H9 (cell line): ENCODE measurements around the gene DDX27. TPM values are rescaled to one million over a fixed set of nuclear protein-coding genes. Genes with fewer than 3 reads are reported as not detected.

Source experiments
- DNase-seq: peaks from one replicate; pipeline ENCODE4 v3.0.0-alpha.2; 2017
- H2AFZ ChIP-seq: one replicate; pipeline ENCODE4 v1.6.1; 2013; ENCODE audit warnings: mild to moderate bottlenecking, low read length, control low read depth, moderate library complexity
- H2AK5ac ChIP-seq: 2 replicates; pipeline ENCODE4 v1.6.1; 2013; ENCODE audit warnings: low read length, control low read depth, mixed read lengths; ENCODE audit not compliant: insufficient read length
- H2BK120ac ChIP-seq: one replicate; pipeline ENCODE4 v1.6.1; 2013; ENCODE audit warnings: low read depth, mild to moderate bottlenecking, low read length, control low read depth, inconsistent platforms; ENCODE audit not compliant: poor library complexity, severe bottlenecking
- H2BK12ac ChIP-seq: 2 replicates; pipeline ENCODE4 v1.6.1; 2013; ENCODE audit warnings: low read length, control low read depth, mixed read lengths, low read depth; ENCODE audit not compliant: insufficient read length
- H2BK15ac ChIP-seq: 2 replicates; pipeline ENCODE4 v1.6.1; 2013; ENCODE audit warnings: low read depth, low read length, control low read depth
- H2BK20ac ChIP-seq: one replicate; pipeline ENCODE4 v1.6.1; 2013; ENCODE audit warnings: low read depth, mild to moderate bottlenecking, low read length, control low read depth, inconsistent platforms; ENCODE audit not compliant: poor library complexity, severe bottlenecking
- H2BK5ac ChIP-seq: 2 replicates; pipeline ENCODE4 v1.6.1; 2013; ENCODE audit warnings: low read length, control low read depth, mixed read lengths; ENCODE audit not compliant: insufficient read length
- H3K14ac ChIP-seq: 2 replicates; pipeline ENCODE4 v1.6.1; 2013; ENCODE audit warnings: low read length, control low read depth; ENCODE audit not compliant: insufficient read depth
- H3K18ac ChIP-seq: 2 replicates; pipeline ENCODE4 v1.6.1; 2013; ENCODE audit warnings: low read depth, mild to moderate bottlenecking, mixed read lengths, low read length, control low read depth; ENCODE audit not compliant: insufficient read length
- H3K23ac ChIP-seq: 2 replicates; pipeline ENCODE4 v1.6.1; 2013; ENCODE audit warnings: low read length, control low read depth, mixed read lengths, low read depth; ENCODE audit not compliant: insufficient read length
- H3K23me2 ChIP-seq: 2 replicates; pipeline ENCODE4 v1.6.1; 2013; ENCODE audit warnings: low read depth, mild to moderate bottlenecking, mixed read lengths, low read length, control low read depth; ENCODE audit not compliant: insufficient read length, poor library complexity, severe bottlenecking
- H3K27ac ChIP-seq: 2 replicates; pipeline ENCODE4 v1.5.1; 2013; ENCODE audit warnings: low read length, control low read depth, mixed read lengths, low read depth; ENCODE audit not compliant: insufficient read length
- H3K27me3 ChIP-seq: 2 replicates; pipeline ENCODE4 v1.6.1; 2013; ENCODE audit warnings: low read length, control low read depth, inconsistent platforms; ENCODE audit not compliant: insufficient read depth
- H3K4ac ChIP-seq: 2 replicates; pipeline ENCODE4 v1.6.1; 2013; ENCODE audit warnings: low read depth, mild to moderate bottlenecking, control low read depth, inconsistent platforms, low read length, moderate library complexity
- H3K4me1 ChIP-seq: 2 replicates; pipeline ENCODE4 v1.6.1; 2013; ENCODE audit warnings: low read length, control low read depth, inconsistent platforms; ENCODE audit not compliant: insufficient read depth
- H3K4me2 ChIP-seq: 2 replicates; pipeline ENCODE4 v1.6.1; 2013; ENCODE audit warnings: low read length, control low read depth, mixed read lengths; ENCODE audit not compliant: insufficient read length, insufficient read depth
- H3K56ac ChIP-seq: 2 replicates; pipeline ENCODE4 v1.6.1; 2013; ENCODE audit warnings: low read depth, mild to moderate bottlenecking, mixed read lengths, low read length, control low read depth; ENCODE audit not compliant: insufficient read length
- H3K79me1 ChIP-seq: 2 replicates; pipeline ENCODE4 v1.6.1; 2013; ENCODE audit warnings: low read depth, mild to moderate bottlenecking, moderate library complexity, low read length, control low read depth, inconsistent platforms; ENCODE audit not compliant: insufficient read depth, poor library complexity, severe bottlenecking
- H3K79me2 ChIP-seq: 2 replicates; pipeline ENCODE4 v1.6.1; 2013; ENCODE audit warnings: low read length, control low read depth, inconsistent platforms; ENCODE audit not compliant: insufficient read depth
- H3K9ac ChIP-seq: 2 replicates; pipeline ENCODE4 v1.6.1; 2013; ENCODE audit warnings: low read length, control low read depth, mixed read lengths; ENCODE audit not compliant: insufficient read length; ENCODE audit errors: extremely low read depth
- H3K9me3 ChIP-seq: one replicate; pipeline ENCODE4 v1.6.1; 2013; ENCODE audit warnings: low read depth, low read length, inconsistent platforms; ENCODE audit not compliant: control insufficient read depth
- H3T11ph ChIP-seq: one replicate; pipeline ENCODE4 v1.6.1; 2013; ENCODE audit warnings: mild to moderate bottlenecking, low read length, control low read depth, inconsistent platforms
- H4K20me1 ChIP-seq: one replicate; pipeline ENCODE4 v1.6.1; 2013; ENCODE audit not compliant: control insufficient read depth, insufficient read length, insufficient read depth
- H4K5ac ChIP-seq: 2 replicates; pipeline ENCODE4 v1.6.1; 2013; ENCODE audit warnings: low read depth, mild to moderate bottlenecking, mixed read lengths, low read length, control low read depth; ENCODE audit not compliant: insufficient read length
- H4K8ac ChIP-seq: replicated peaks from 2 replicates; pipeline ENCODE4 v1.6.1; 2013; ENCODE audit warnings: low read length, control low read depth, mixed read lengths, low read depth; ENCODE audit not compliant: insufficient read length
- H4K91ac ChIP-seq: 2 replicates; pipeline ENCODE4 v1.6.1; 2013; ENCODE audit warnings: low read depth, mild to moderate bottlenecking, moderate library complexity, mixed read lengths, low read length, control low read depth; ENCODE audit not compliant: insufficient read length
- H3K27ac Mint-ChIP-seq, 3 experiments: 2 replicates in 2 of 3; 3 replicates in 1 of 3; pipeline ENCODE4 v1.8.0; 2020 to 2021; ENCODE audit warnings: mixed read lengths in 3 of 3, mild to moderate bottlenecking in 1 of 3, moderate library complexity in 1 of 3
- H3K27me3 Mint-ChIP-seq: 2 replicates; pipeline ENCODE4 v1.8.0; 2021; ENCODE audit warnings: low read depth, mild to moderate bottlenecking, moderate library complexity, mixed read lengths
- H3K36me3 Mint-ChIP-seq, 3 experiments: 2 replicates in 2 of 3; 3 replicates in 1 of 3; pipeline ENCODE4 v1.8.0; 2020 to 2021; ENCODE audit warnings: low read depth in 3 of 3, mixed read lengths in 3 of 3; ENCODE audit not compliant: insufficient read depth in 1 of 3
- H3K4me1 Mint-ChIP-seq, 2 experiments: 2 replicates each; pipeline ENCODE4 v1.8.0; 2020; ENCODE audit warnings: mixed read lengths in 2 of 2
- H3K4me3 Mint-ChIP-seq, 2 experiments: 2 replicates in 1 of 2; 3 replicates in 1 of 2; pipeline ENCODE4 v1.8.0; 2020 to 2021; ENCODE audit warnings: mild to moderate bottlenecking in 2 of 2, mixed read lengths in 2 of 2, moderate library complexity in 1 of 2
- H3K9me3 Mint-ChIP-seq, 2 experiments: 2 replicates in 1 of 2; 3 replicates in 1 of 2; pipeline ENCODE4 v1.8.0; 2020; ENCODE audit warnings: mild to moderate bottlenecking in 2 of 2, mixed read lengths in 2 of 2, moderate library complexity in 1 of 2
- CTCF ChIP-seq: fragments of 200-600 bp; sonication (generic); conservative IDR thresholded peaks from 3 replicates; pipeline ENCODE4 v1.8.0; 2021; ENCODE audit warnings: antibody characterized with exemption, mild to moderate bottlenecking
- WGBS: extraction: QIAGEN DNeasy Blood & Tissue Kit; methylation state at CpG from one replicate; pipeline ENCODE4 v1.1.7; 2013; ENCODE audit warnings: missing lambda C conversion rate, low lambda C conversion rate, mixed read lengths; ENCODE audit not compliant: insufficient read length; ENCODE audit errors: extremely low coverage; 5-methylcytosine and 5-hydroxymethylcytosine counted together
- total RNA-seq: library from RNA; stranded (reverse); gene quantifications from 2 replicates; pipeline ENCODE4 v1.2.1, GENCODE V29; 2021

The DDX27 gene
- total RNA-seq, 1 experiment from 2014 or later, result 46.9 TPM

GRCh38 chr20:49225896-49226295 lies 6.7 kb downstream of the DDX27 start:
- Histone ChIP-seq H4K91ac (no peak overlapping the region), H3K79me1 (no peaks in the 10 kb centered on the region), H3K23ac (no peak overlapping the region), H2BK20ac (no peak overlapping the region), H3T11ph (no peak overlapping the region), H4K5ac (no peak overlapping the region), H2BK5ac (no peak overlapping the region), H3K27ac (no peak overlapping the region), H2BK120ac (no peak overlapping the region), H3K4me1 (no peaks in the 10 kb centered on the region), H3K9me3 (no peaks in the 10 kb centered on the region), H3K56ac (no peak overlapping the region), H3K4ac (no peak overlapping the region), H2AK5ac (no peak overlapping the region), H2BK15ac (no peak overlapping the region), H3K18ac (no peak overlapping the region), H3K27me3 (no peaks in the 10 kb centered on the region), H4K20me1 (no peaks in the 10 kb centered on the region), H2AFZ (no peak overlapping the region), H3K14ac (no peak overlapping the region), H3K23me2 (no peaks in the 10 kb centered on the region), H2BK12ac (no peak overlapping the region), H4K8ac (no peak overlapping the region), H3K79me2 (no peaks in the 10 kb centered on the region), H3K4me2 (no peak overlapping the region), H3K9ac (no peak overlapping the region)
- peak overlapping the region in 1 of 3 experiments; percentile 15; a peak in 1 of 7 replicates for H3K27ac Mint-ChIP-seq
- no peak for DNase-seq
- WGBS, result no CpG with 5 or more reads among the region's 7 CpGs
- peak; percentile 32; the same call in 1 of the 3 replicates for TF ChIP-seq CTCF
- no peaks in the 10 kb centered on the region for H3K27me3 Mint-ChIP-seq
- H3K36me3 Mint-ChIP-seq, result peaks cover 58 to 88% (median 84%) of the 10 kb centered on the region in 3 experiments
- no peaks in the 10 kb centered on the region for H3K4me1 Mint-ChIP-seq
- no peaks in the 10 kb centered on the region for H3K9me3 Mint-ChIP-seq
- no peak overlapping the region for H3K4me3 Mint-ChIP-seq
